H1 (cell line): ENCODE measurements around the gene PMP22. TPM values are rescaled to one million over a fixed set of nuclear protein-coding genes. Genes with fewer than 3 reads are reported as not detected.

Experiments used
- CTCF ChIA-PET: fragments of 300-600 bp; sonication (Branson Sonifier 250); formaldehyde crosslinking; loops from one replicate; lab custom pipeline; 2021; ENCODE audit not compliant: partially characterized antibody; lab: Charles Lee
- POLR2A ChIA-PET: fragments of 300-600 bp; sonication (Branson Sonifier 250); formaldehyde crosslinking; loops from one replicate; lab custom pipeline; 2021; ENCODE audit warnings: inconsistent platforms; ENCODE audit not compliant: partially characterized antibody; lab: Charles Lee
- DNase-seq, 2 experiments: peaks; one replicate each; pipeline versions ENCODE4 v3.0.0 to v3.0.0-alpha.2; 2010 to 2022; ENCODE audit warnings: low spot score in 2 of 2, low read depth in 1 of 2, mixed read lengths in 1 of 2
- FAIRE-seq: peaks from 2 replicates; lab custom pipeline; 2011; peaks lifted over from hg19 to GRCh38; lab: Jason Lieb, UNC
- H2AFZ ChIP-seq: 2 replicates; pipeline ENCODE4 v1.8.1; 2012; ENCODE audit warnings: low read length, inconsistent platforms
- H2AK5ac ChIP-seq: 2 replicates; pipeline ENCODE4 v1.6.1; 2013; ENCODE audit warnings: low read depth, low read length
- H2BK120ac ChIP-seq: replicated peaks from 2 replicates; pipeline ENCODE3; 2013; ENCODE audit warnings: low read depth, low read length, inconsistent platforms
- H2BK12ac ChIP-seq: 2 replicates; pipeline ENCODE4 v1.6.1; 2013; ENCODE audit warnings: low read depth, low read length
- H2BK15ac ChIP-seq: 2 replicates; pipeline ENCODE4 v1.6.1; 2013; ENCODE audit warnings: low read length
- H2BK20ac ChIP-seq: 2 replicates; pipeline ENCODE4 v1.6.1; 2013; ENCODE audit warnings: low read length
- H2BK5ac ChIP-seq: 2 replicates; pipeline ENCODE4 v1.6.1; 2013; ENCODE audit warnings: low read depth, low read length
- H3K14ac ChIP-seq: 2 replicates; pipeline ENCODE4 v1.6.1; 2013; ENCODE audit warnings: inconsistent platforms; ENCODE audit not compliant: insufficient read length
- H3K18ac ChIP-seq: 2 replicates; pipeline ENCODE4 v1.6.1; 2013; ENCODE audit warnings: low read length; ENCODE audit errors: extremely low read depth
- H3K23ac ChIP-seq: 2 replicates; pipeline ENCODE4 v1.6.1; 2013; ENCODE audit warnings: inconsistent platforms; ENCODE audit not compliant: insufficient read length
- H3K23me2 ChIP-seq: 2 replicates; pipeline ENCODE4 v1.6.1; 2013; ENCODE audit warnings: low read depth, low read length
- H3K27ac ChIP-seq: 2 replicates; pipeline ENCODE4 v1.6.1; 2011; ENCODE audit warnings: low read depth, low read length, inconsistent platforms
- H3K27me3 ChIP-seq, 4 experiments: replicated peaks in 1 of 4; 1 replicate in 1 of 4; 2 replicates in 3 of 4; pipeline versions ENCODE4 v1.6.1 to v1.8.1; 2011 to 2013; ENCODE audit warnings: low read length in 3 of 4, mild to moderate bottlenecking in 3 of 4, inconsistent platforms in 2 of 4, mixed read lengths in 2 of 4, moderate library complexity in 1 of 4; ENCODE audit not compliant: control insufficient read depth in 3 of 4, insufficient read depth in 3 of 4; ENCODE audit errors: extremely low read depth in 1 of 4
- H3K36me3 ChIP-seq, 4 experiments: 2 replicates each; pipeline versions ENCODE4 v1.6.1 to v1.8.1; 2011 to 2013; ENCODE audit warnings: mild to moderate bottlenecking in 4 of 4, low read length in 3 of 4, moderate library complexity in 2 of 4, control low read depth in 1 of 4, inconsistent platforms in 1 of 4; ENCODE audit not compliant: insufficient read depth in 4 of 4, control insufficient read depth in 2 of 4
- H3K4ac ChIP-seq: replicated peaks from 2 replicates; pipeline ENCODE3; 2013; ENCODE audit warnings: low read length, low read depth, mixed read lengths, inconsistent platforms; ENCODE audit not compliant: insufficient read length
- H3K4me1 ChIP-seq, 4 experiments: replicated peaks in 1 of 4; 1 replicate in 1 of 4; 2 replicates in 3 of 4; pipeline versions ENCODE4 v1.6.1 to v1.8.1; 2011 to 2013; ENCODE audit warnings: low read length in 3 of 4, inconsistent platforms in 2 of 4, mixed read lengths in 1 of 4; ENCODE audit not compliant: insufficient read depth in 4 of 4, control insufficient read depth in 3 of 4
- H3K4me2 ChIP-seq, 2 experiments: 2 replicates each; pipeline versions ENCODE4 v1.6.1 to v1.8.1; 2011 to 2013; ENCODE audit warnings: low read depth in 2 of 2, low read length in 2 of 2, control low read depth in 1 of 2, inconsistent platforms in 1 of 2, mild to moderate bottlenecking in 1 of 2; ENCODE audit not compliant: insufficient read depth in 1 of 2
- H3K4me3 ChIP-seq, 4 experiments: fragments of 200-600, 300-600 bp in 1 of 4; sonication (generic), shearing (Covaris generic), sonication (Bioruptor Twin) in 1 of 4; 2 replicates each; pipeline versions ENCODE4 v1.5.1 to v1.8.1; 2011 to 2016; ENCODE audit warnings: low read length in 4 of 4, low read depth in 3 of 4, control low read depth in 2 of 4, inconsistent platforms in 2 of 4, mild to moderate bottlenecking in 2 of 4, mixed read lengths in 1 of 4, moderate library complexity in 1 of 4; ENCODE audit not compliant: insufficient read depth in 2 of 4; ENCODE audit errors: extremely low read depth in 1 of 4
- H3K56ac ChIP-seq: replicated peaks from 2 replicates; pipeline ENCODE3; 2013; ENCODE audit warnings: low read depth, mild to moderate bottlenecking, mixed read lengths, low read length, inconsistent platforms; ENCODE audit not compliant: insufficient read length
- H3K79me1 ChIP-seq: 2 replicates; pipeline ENCODE4 v1.6.1; 2013; ENCODE audit warnings: low read depth, low read length, control low read depth
- H3K79me2 ChIP-seq, 2 experiments: 2 replicates each; pipeline versions ENCODE4 v1.6.1 to v1.8.1; 2012 to 2013; ENCODE audit warnings: low read length in 2 of 2, mild to moderate bottlenecking in 2 of 2, inconsistent platforms in 1 of 2; ENCODE audit not compliant: insufficient read depth in 2 of 2, control insufficient read depth in 1 of 2
- H3K9ac ChIP-seq, 4 experiments: replicated peaks in 1 of 4; 1 replicate in 1 of 4; 2 replicates in 3 of 4; pipeline versions ENCODE4 v1.6.1 to v1.8.1; 2011 to 2013; ENCODE audit warnings: low read depth in 3 of 4, low read length in 3 of 4, control low read depth in 2 of 4, mild to moderate bottlenecking in 2 of 4, moderate library complexity in 2 of 4, inconsistent platforms in 1 of 4; ENCODE audit errors: extremely low read depth in 1 of 4
- H3K9me3 ChIP-seq, 2 experiments: 2 replicates each; pipeline versions ENCODE4 v1.6.1 to v1.8.1; 2012 to 2013; ENCODE audit warnings: mild to moderate bottlenecking in 2 of 2, moderate library complexity in 2 of 2, control low read depth in 1 of 2, inconsistent platforms in 1 of 2, low read depth in 1 of 2, low read length in 1 of 2, mixed read lengths in 1 of 2; ENCODE audit not compliant: insufficient read depth in 2 of 2
- H4K20me1 ChIP-seq, 2 experiments: replicated peaks in 1 of 2; 2 replicates each; pipeline versions ENCODE3 to v1.8.1; 2011 to 2013; ENCODE audit warnings: inconsistent platforms in 2 of 2, low read length in 2 of 2, mild to moderate bottlenecking in 1 of 2; ENCODE audit not compliant: insufficient read depth in 2 of 2, control insufficient read depth in 1 of 2
- H4K5ac ChIP-seq: 2 replicates; pipeline ENCODE4 v1.6.1; 2013; ENCODE audit warnings: low read length, low read depth, mixed read lengths, inconsistent platforms; ENCODE audit not compliant: insufficient read length
- H4K8ac ChIP-seq: 2 replicates; pipeline ENCODE4 v1.8.0; 2013; ENCODE audit warnings: mild to moderate bottlenecking, moderate library complexity, low read length, inconsistent platforms; ENCODE audit not compliant: insufficient read depth; ENCODE audit errors: extremely low read depth
- H4K91ac ChIP-seq: replicated peaks from 2 replicates; pipeline ENCODE3; 2013; ENCODE audit warnings: low read length, mixed read lengths, inconsistent platforms; ENCODE audit not compliant: insufficient read length
- ASH2L ChIP-seq: fragments of 200-600, 300-600 bp; sonication (generic); IDR thresholded peaks from one replicate; pipeline ENCODE4 v1.7.1; 2017; ENCODE audit warnings: low read length
- E2F6 ChIP-seq: IDR thresholded peaks from 2 replicates; pipeline ENCODE4 v1.6.1; 2012; ENCODE audit warnings: inconsistent platforms
- GTF2F1 ChIP-seq: IDR thresholded peaks from 2 replicates; pipeline ENCODE4 v1.6.1; 2012; ENCODE audit warnings: low read depth, low read length, improper control_type of control experiment, borderline replicate concordance
- HDAC6 ChIP-seq: IDR thresholded peaks from one replicate; pipeline ENCODE4 v1.7.1; 2012; ENCODE audit warnings: low read depth, mild to moderate bottlenecking, inconsistent platforms, low read length, moderate library complexity
- KDM4A ChIP-seq: IDR thresholded peaks from one replicate; pipeline ENCODE4 v1.7.1; 2012; ENCODE audit warnings: low read depth, mild to moderate bottlenecking, moderate library complexity, low read length, inconsistent platforms; ENCODE audit not compliant: severe bottlenecking
- MAX ChIP-seq: IDR thresholded peaks from 2 replicates; pipeline ENCODE4 v1.6.1; 2012; ENCODE audit warnings: inconsistent platforms
- SP4 ChIP-seq: IDR thresholded peaks from 2 replicates; pipeline ENCODE4 v1.6.1; 2012; ENCODE audit warnings: low read length, inconsistent platforms
- TAF7 ChIP-seq: optimal IDR thresholded peaks from 2 replicates; pipeline ENCODE3; 2011; ENCODE audit warnings: low read depth, mild to moderate bottlenecking, inconsistent platforms, low read length, moderate library complexity, borderline replicate concordance
- TEAD4 ChIP-seq: IDR thresholded peaks from 2 replicates; pipeline ENCODE4 v1.6.1; 2012; ENCODE audit warnings: low read depth, low read length, inconsistent platforms, mixed read lengths
- YY1 ChIP-seq: IDR thresholded peaks from 2 replicates; pipeline ENCODE4 v1.6.1; 2011; ENCODE audit warnings: low read depth, mild to moderate bottlenecking, low read length
- WGBS, 2 experiments: shearing (Covaris generic) in 1 of 2; methylation state at CpG; one replicate each; pipeline versions ENCODE4 v1.1.6 to v1.1.7; 2013 to 2015; ENCODE audit warnings: low lambda C conversion rate in 2 of 2, mixed read lengths in 2 of 2, inconsistent platforms in 1 of 2, low coverage in 1 of 2, missing lambda C conversion rate in 1 of 2; ENCODE audit not compliant: insufficient replicate concordance in 2 of 2, insufficient coverage in 1 of 2, insufficient read length in 1 of 2; ENCODE audit errors: extremely low coverage in 1 of 2, missing lambda C conversion rate in 1 of 2; 5-methylcytosine and 5-hydroxymethylcytosine counted together
- polyA plus RNA-seq, 7 experiments: library from polyadenylated mRNA; depleted of rRNA in 3 of 7; stranded (reverse) in 5 of 7; unstranded in 2 of 7; fragments of >200 nt in 5 of 7; fragments of 200-250 nt in 2 of 7; gene quantifications; 1 replicate in 5 of 7; 2 replicates in 1 of 7; 4 replicates in 1 of 7; pipeline versions ENCODE4 v1.2.1 to v1.2.3, GENCODE V29; 2011 to 2013; ENCODE audit warnings: missing spikeins in 2 of 7, mixed read lengths in 2 of 7
- total RNA-seq: library from RNA; stranded (reverse); fragmentation: NEBNext Ultra II Directional; extraction: Animal tissue kit (Norgen Biotek cat#: 25700); gene quantifications from 2 replicates; pipeline ENCODE4 v1.2.1, GENCODE V29; 2021

Gene PMP22
- total and polyA plus RNA-seq, 2 of the 8 experiments (the other 6 are each of a cell fraction or from before 2014, with no cell fraction given): 0.84 to 4.9 TPM

GRCh38 chr17:15256689-15257088, 8.4 kb downstream of the PMP22 start:
- no peak overlapping the region for H2BK15ac ChIP-seq
- H3K36me3 ChIP-seq: no peaks in the 10 kb centered on the region
- no peaks in the 10 kb centered on the region for H3K79me1 ChIP-seq
- TF ChIP-seq TAF7 (no peak), E2F6 (no peak), YY1 (no peak), ASH2L (no peak), KDM4A (no peak), MAX (no peak), TEAD4 (no peak), SP4 (no peak), HDAC6 (no peak), GTF2F1 (no peak)
- no peak for FAIRE-seq
- peaks cover 0 to 3% of the 10 kb centered on the region in 2 experiments for H4K20me1 ChIP-seq
- H3K14ac ChIP-seq: no peak overlapping the region
- ChIA-PET CTCF (interaction anchor here (0.7 to 4.3 kb wide), 14 partner anchors 8 to 245 kb away, joined by 3 to 87 read pairs (median 4); no protein-coding TSS in a partner anchor), POLR2A (no interaction called here)
- peaks cover 22 to 47% (median 40%) of the 10 kb centered on the region in 4 experiments for H3K27me3 ChIP-seq
- H4K8ac ChIP-seq: no peak overlapping the region
- H3K18ac ChIP-seq: no peak overlapping the region
- H3K9me3 ChIP-seq: no peaks in the 10 kb centered on the region
- no peak overlapping the region for H2BK5ac ChIP-seq
- H3K9ac ChIP-seq: no peak overlapping the region
- H3K23me2 ChIP-seq: peaks cover 10% of the 10 kb centered on the region
- H3K56ac ChIP-seq: no peak overlapping the region
- H3K4me3 ChIP-seq: no peak overlapping the region
- H3K4me2 ChIP-seq: no peak overlapping the region
- H2BK12ac ChIP-seq: no peak overlapping the region
- H3K4ac ChIP-seq: no peak overlapping the region
- no peak overlapping the region for H2BK120ac ChIP-seq
- no peak overlapping the region for H2AK5ac ChIP-seq
- DNase-seq: no peak
- no peaks in the 10 kb centered on the region for H3K79me2 ChIP-seq
- H3K27ac ChIP-seq: no peak overlapping the region
- no peak overlapping the region for H3K23ac ChIP-seq
- peaks cover 0 to 4% (median 4%) of the 10 kb centered on the region in 4 experiments; a peak in 5 of 7 replicates for H3K4me1 ChIP-seq
- WGBS, 2 experiments: 87% methylated on average over 7 of the region's 7 CpGs; no CpG with 5 or more reads in 1 of the 2 experiments
- H2BK20ac ChIP-seq: no peak overlapping the region
- H4K5ac ChIP-seq: no peak overlapping the region
- H4K91ac ChIP-seq: no peak overlapping the region
- no peak overlapping the region for H2AFZ ChIP-seq
